ENCODE data around the gene SRCAP.
A peak's percentile ranks its signal among the peaks of the same experiment; 100 is the strongest.
"Not testable (repeated sequence)": the region's sequence is repeated elsewhere in the genome, so short reads cannot be mapped to it uniquely, and the experiment has no call there.

Gene SRCAP

GRCh38 chr16:30664616-30665109 lies 34.3 kb upstream of the SRCAP start:
- DNase-seq, result no peak

- DNase-seq, result no peak
Observed at GRCh38 chr16:30665155-30665829, 33.7 kb upstream of the SRCAP start.

- DNase-seq, result no peak
Observed at GRCh38 chr16:30665830-30666190, 33.2 kb upstream of the SRCAP start.

- DNase-seq, result no peak
Observed at GRCh38 chr16:30666681-30667080, 32.3 kb upstream of the SRCAP start.

- no peak for DNase-seq
Observed at GRCh38 chr16:30667361-30667905, 31.5 kb upstream of the SRCAP start.

GRCh38 chr16:30668393-30668792 lies 30.6 kb upstream of the SRCAP start:
- DNase-seq, result no peak

GRCh38 chr16:30669026-30669902 lies 29.7 kb upstream of the SRCAP start:
- DNase-seq, result no peak

- DNase-seq, result no peak
Observed at GRCh38 chr16:30669903-30670824, 28.8 kb upstream of the SRCAP start.

GRCh38 chr16:30675143-30675542 lies 23.8 kb upstream of the SRCAP start:
- DNase-seq, result no peak

GRCh38 chr16:30677931-30678585 lies 20.9 kb upstream of the SRCAP start:
- no peak for DNase-seq

- no peak for DNase-seq
Observed at GRCh38 chr16:30678586-30678970, 20.4 kb upstream of the SRCAP start.

- DNase-seq, result no peak
Observed at GRCh38 chr16:30680326-30680725, 18.6 kb upstream of the SRCAP start.

GRCh38 chr16:30688701-30689100 lies 10.3 kb upstream of the SRCAP start:
- DNase-seq, result no peak

- DNase-seq, result no peak
Observed at GRCh38 chr16:30691907-30692306, 7.1 kb upstream of the SRCAP start.

- no peak for DNase-seq
Observed at GRCh38 chr16:30692396-30693064, 6.4 kb upstream of the SRCAP start.

- DNase-seq, result no peak
Observed at GRCh38 chr16:30694926-30695693, 3.9 kb upstream of the SRCAP start.

GRCh38 chr16:30696646-30697045 lies 2.3 kb upstream of the SRCAP start:
- DNase-seq, result not testable (repeated sequence)

- no peak for DNase-seq
Observed at GRCh38 chr16:30697264-30698138, 1.5 kb upstream of the SRCAP start.

- peak; percentile 99 for DNase-seq
Observed at GRCh38 chr16:30698139-30698815, 694 bp upstream of the SRCAP start.

All from CD4-positive, alpha-beta T cell treated with Interleukin-6 for 4 hours (primary cell).